ENCODE results near the gene PHF2.

Gene PHF2

GRCh38 chr9:93623753-93624152 is 47.4 kb downstream of the PHF2 start:
- H3K9me3 ChIP-seq (ENCODE audit: insufficient read depth, low read depth, low read length) = peaks cover 7% of the 10 kb centered on the region; the same call in 1 of the 2 replicates
- TF ChIP-seq, protein P1, sequence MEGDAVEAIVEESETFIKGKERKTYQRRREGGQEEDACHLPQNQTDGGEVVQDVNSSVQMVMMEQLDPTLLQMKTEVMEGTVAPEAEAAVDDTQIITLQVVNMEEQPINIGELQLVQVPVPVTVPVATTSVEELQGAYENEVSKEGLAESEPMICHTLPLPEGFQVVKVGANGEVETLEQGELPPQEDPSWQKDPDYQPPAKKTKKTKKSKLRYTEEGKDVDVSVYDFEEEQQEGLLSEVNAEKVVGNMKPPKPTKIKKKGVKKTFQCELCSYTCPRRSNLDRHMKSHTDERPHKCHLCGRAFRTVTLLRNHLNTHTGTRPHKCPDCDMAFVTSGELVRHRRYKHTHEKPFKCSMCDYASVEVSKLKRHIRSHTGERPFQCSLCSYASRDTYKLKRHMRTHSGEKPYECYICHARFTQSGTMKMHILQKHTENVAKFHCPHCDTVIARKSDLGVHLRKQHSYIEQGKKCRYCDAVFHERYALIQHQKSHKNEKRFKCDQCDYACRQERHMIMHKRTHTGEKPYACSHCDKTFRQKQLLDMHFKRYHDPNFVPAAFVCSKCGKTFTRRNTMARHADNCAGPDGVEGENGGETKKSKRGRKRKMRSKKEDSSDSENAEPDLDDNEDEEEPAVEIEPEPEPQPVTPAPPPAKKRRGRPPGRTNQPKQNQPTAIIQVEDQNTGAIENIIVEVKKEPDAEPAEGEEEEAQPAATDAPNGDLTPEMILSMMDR (conservative IDR thresholded peaks at IDR 0.05; ENCODE audit: low read length) = no peak
- TF ChIP-seq EZH2phosphoT487 (IDR thresholded peaks at IDR 0.05; ENCODE audit: borderline replicate concordance) = no peak
- H3K79me2 ChIP-seq (ENCODE audit: insufficient read depth, low read length) = peaks cover 67% of the 10 kb centered on the region; the same call in 1 of the 2 replicates
- no peak overlapping the region for H3K9ac ChIP-seq (ENCODE audit: low read depth, low read length, poor library complexity, severe bottlenecking)
- H3K36me3 ChIP-seq (ENCODE audit: insufficient read depth, low read length) = no peaks in the 10 kb centered on the region
- H3K4me3 ChIP-seq (ENCODE audit: low read length, poor library complexity, severe bottlenecking) = no peak overlapping the region
- no peaks in the 10 kb centered on the region for H3K4me1 ChIP-seq (ENCODE audit: insufficient read depth, low read length, poor library complexity, severe bottlenecking)
- H2AFZ ChIP-seq (ENCODE audit: low read length) = no peak overlapping the region
- peaks cover 4% of the 10 kb centered on the region for H4K20me1 ChIP-seq (ENCODE audit: insufficient read depth, low read length, poor library complexity, severe bottlenecking)
- H3K4me2 ChIP-seq (ENCODE audit: low read depth, low read length, poor library complexity, severe bottlenecking) = no peak overlapping the region
- H3K9me2 ChIP-seq (replicated peaks; ENCODE audit: low read depth, low read length) = no peaks in the 10 kb centered on the region
- H3K27me3 ChIP-seq (ENCODE audit: insufficient read depth, low read length, poor library complexity, severe bottlenecking) = no peaks in the 10 kb centered on the region
- H3F3A ChIP-seq (ENCODE audit: low read depth) = no peaks in the 10 kb centered on the region

DNA sequence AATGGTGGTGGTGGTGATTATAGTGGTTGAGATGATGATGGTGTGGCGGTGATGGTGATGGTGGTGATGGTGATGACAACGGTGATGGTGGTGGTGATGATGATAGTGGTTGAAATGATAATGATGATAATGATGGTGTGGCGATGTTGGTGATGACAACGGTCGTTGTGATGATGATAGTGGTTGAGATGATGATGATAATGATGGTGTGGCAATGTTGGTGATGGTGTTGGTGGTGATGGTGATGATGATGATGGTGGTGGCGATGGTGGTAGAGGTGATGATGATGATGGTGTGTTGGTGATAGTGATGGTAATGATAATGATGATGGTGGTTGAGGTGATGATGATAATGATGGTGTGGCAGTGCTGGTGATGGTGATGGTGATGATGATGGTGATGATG is 48.0 kb downstream of the PHF2 start:
- Histone ChIP-seq H3K79me2 (ENCODE audit: insufficient read depth, low read length) (peaks cover 70% of the 10 kb centered on the region; the same call in 1 of the 2 replicates), H3K4me3 (ENCODE audit: low read length, poor library complexity, severe bottlenecking) (no peak overlapping the region), H3K27me3 (ENCODE audit: insufficient read depth, low read length, poor library complexity, severe bottlenecking) (no peaks in the 10 kb centered on the region), H3F3A (ENCODE audit: low read depth) (no peaks in the 10 kb centered on the region), H3K4me2 (ENCODE audit: low read depth, low read length, poor library complexity, severe bottlenecking) (no peak overlapping the region), H2AFZ (ENCODE audit: low read length) (no peak overlapping the region), H3K36me3 (ENCODE audit: insufficient read depth, low read length) (no peaks in the 10 kb centered on the region), H3K4me1 (ENCODE audit: insufficient read depth, low read length, poor library complexity, severe bottlenecking) (no peaks in the 10 kb centered on the region), H3K9ac (ENCODE audit: low read depth, low read length, poor library complexity, severe bottlenecking) (no peak overlapping the region), H3K9me3 (ENCODE audit: insufficient read depth, low read depth, low read length) (peaks cover 7% of the 10 kb centered on the region; the same call in 1 of the 2 replicates), H3K9me2 (replicated peaks; ENCODE audit: low read depth, low read length) (no peaks in the 10 kb centered on the region), H4K20me1 (ENCODE audit: insufficient read depth, low read length, poor library complexity, severe bottlenecking) (peaks cover 4% of the 10 kb centered on the region)
- TF ChIP-seq, protein P1 (conservative IDR thresholded peaks at IDR 0.05; ENCODE audit: low read length) = no peak

GRCh38 chr9:93624977-93625376 is 48.6 kb downstream of the PHF2 start:
- peaks cover 66% of the 10 kb centered on the region; the same call in 1 of the 2 replicates for H3K79me2 ChIP-seq (ENCODE audit: insufficient read depth, low read length)
- H4K20me1 ChIP-seq (ENCODE audit: insufficient read depth, low read length, poor library complexity, severe bottlenecking) = peaks cover 2% of the 10 kb centered on the region
- H3K9ac ChIP-seq (ENCODE audit: low read depth, low read length, poor library complexity, severe bottlenecking) = no peak overlapping the region
- H3K9me2 ChIP-seq (replicated peaks; ENCODE audit: low read depth, low read length) = no peaks in the 10 kb centered on the region
- H3F3A ChIP-seq (ENCODE audit: low read depth) = no peaks in the 10 kb centered on the region
- no peaks in the 10 kb centered on the region; the same call in 1 of the 2 replicates for H3K36me3 ChIP-seq (ENCODE audit: insufficient read depth, low read length)
- H2AFZ ChIP-seq (ENCODE audit: low read length) = no peak overlapping the region
- H3K9me3 ChIP-seq (ENCODE audit: insufficient read depth, low read depth, low read length) = peaks cover 7% of the 10 kb centered on the region; the same call in 1 of the 2 replicates
- no peak overlapping the region for H3K4me3 ChIP-seq (ENCODE audit: low read length, poor library complexity, severe bottlenecking)
- no peak for TF ChIP-seq EZH2phosphoT487 (IDR thresholded peaks at IDR 0.05; ENCODE audit: borderline replicate concordance)
- TF ChIP-seq, protein P1 (conservative IDR thresholded peaks at IDR 0.05; ENCODE audit: low read length) = no peak
- no peaks in the 10 kb centered on the region for H3K27me3 ChIP-seq (ENCODE audit: insufficient read depth, low read length, poor library complexity, severe bottlenecking)
- no peaks in the 10 kb centered on the region for H3K4me1 ChIP-seq (ENCODE audit: insufficient read depth, low read length, poor library complexity, severe bottlenecking)
- no peak overlapping the region for H3K4me2 ChIP-seq (ENCODE audit: low read depth, low read length, poor library complexity, severe bottlenecking)
